ENCODE data around the gene SLK. TPM values are rescaled to one million over a fixed set of nuclear protein-coding genes. Genes with fewer than 3 reads are reported as not detected.

Gene SLK
- total and polyA plus RNA-seq, 10 of the 15 experiments (the other 5 are each of a cell fraction or from before 2014, with no cell fraction given) = 2.5 to 24.2 (median 11.1) TPM

DNA sequence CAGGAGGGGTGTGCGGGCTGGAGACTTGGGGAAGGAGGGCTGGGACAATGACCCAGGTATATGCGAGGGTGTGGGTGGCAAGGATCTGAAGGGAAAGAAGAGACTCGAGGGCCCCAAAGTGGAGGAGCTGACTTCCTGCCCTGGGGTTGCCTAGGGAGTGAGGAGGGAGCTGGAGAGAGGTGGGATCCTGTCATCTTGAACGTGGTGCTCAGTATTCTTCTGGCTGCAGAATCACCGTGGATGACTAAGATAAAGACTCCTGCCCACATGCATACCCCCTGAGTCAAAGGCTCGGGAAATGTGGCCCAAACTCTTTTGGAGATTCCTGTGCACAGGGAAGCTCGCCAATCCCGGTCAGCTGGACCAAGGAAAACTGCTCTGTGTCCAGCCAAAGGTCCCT is 87.5 kb downstream of the SLK start:
- Histone ChIP-seq H3K9ac (ENCODE audit: control insufficient read depth, insufficient read depth, low read length) (no peak overlapping the region), H3K4me3 (no peak overlapping the region), H3K4me2 (ENCODE audit: control insufficient read depth, insufficient read depth) (no peak overlapping the region), H2AFZ (ENCODE audit: control insufficient read depth, low read depth, low read length) (no peak overlapping the region), H3K79me2 (ENCODE audit: control insufficient read depth, insufficient read depth, low read length) (no peaks in the 10 kb centered on the region), H3K9me3 (replicated peaks; ENCODE audit: control insufficient read depth, insufficient read depth, low read length) (no peaks in the 10 kb centered on the region), H3K36me3 (ENCODE audit: control insufficient read depth in 2 of 2, insufficient read depth in 2 of 2, low read length in 1 of 2) (no peaks in the 10 kb centered on the region), H3K27ac (ENCODE audit: control insufficient read depth, insufficient read depth) (no peak overlapping the region), H3K4me1 (ENCODE audit: control insufficient read depth, insufficient read depth, low read length) (no peaks in the 10 kb centered on the region), H4K20me1 (ENCODE audit: control insufficient read depth, insufficient read depth) (no peaks in the 10 kb centered on the region; the same call in 1 of the 2 replicates), H3K27me3 (replicated peaks in 1 of 2; ENCODE audit: control insufficient read depth in 2 of 2, insufficient read depth in 2 of 2, low read length in 1 of 2) (peaks cover 0 to under 1% of the 10 kb centered on the region in 2 experiments; a peak in 1 of 4 replicates)
- intact Hi-C loops (cut with micrococcal nuclease; ENCODE audit: unreplicated experiment) = no loop called here
- FAIRE-seq (no peak), ATAC-seq (no peak), DNase-seq (ENCODE audit: low read depth, low spot score) (no peak)
- in situ Hi-C loops (cut with MboI) = no loop called here
- 18% methylated on average over 8 of the region's 8 CpGs for WGBS (ENCODE audit: insufficient coverage, insufficient replicate concordance, low lambda C conversion rate, missing lambda C conversion rate)
- CTCF ChIA-PET = interaction anchor here (0.7 to 4.2 kb wide), 2 partner anchors 70 to 627 kb away, joined by 3 to 13 read pairs; no protein-coding TSS in a partner anchor
- POLR2A ChIA-PET = no interaction called here
- TF ChIP-seq NFIC (IDR thresholded peaks at IDR 0.05; ENCODE audit: low read depth, low read length) = no peak
- no peak for TF ChIP-seq SREBF2 (IDR thresholded peaks at IDR 0.05; ENCODE audit: low read length)
- TF ChIP-seq GABPA (IDR thresholded peaks at IDR 0.05; ENCODE audit: low read depth) = no peak
- TF ChIP-seq NFYB (IDR thresholded peaks at IDR 0.05; ENCODE audit: insufficient read depth, low read depth, low read length) = no peak
- TF ChIP-seq, protein P1, sequence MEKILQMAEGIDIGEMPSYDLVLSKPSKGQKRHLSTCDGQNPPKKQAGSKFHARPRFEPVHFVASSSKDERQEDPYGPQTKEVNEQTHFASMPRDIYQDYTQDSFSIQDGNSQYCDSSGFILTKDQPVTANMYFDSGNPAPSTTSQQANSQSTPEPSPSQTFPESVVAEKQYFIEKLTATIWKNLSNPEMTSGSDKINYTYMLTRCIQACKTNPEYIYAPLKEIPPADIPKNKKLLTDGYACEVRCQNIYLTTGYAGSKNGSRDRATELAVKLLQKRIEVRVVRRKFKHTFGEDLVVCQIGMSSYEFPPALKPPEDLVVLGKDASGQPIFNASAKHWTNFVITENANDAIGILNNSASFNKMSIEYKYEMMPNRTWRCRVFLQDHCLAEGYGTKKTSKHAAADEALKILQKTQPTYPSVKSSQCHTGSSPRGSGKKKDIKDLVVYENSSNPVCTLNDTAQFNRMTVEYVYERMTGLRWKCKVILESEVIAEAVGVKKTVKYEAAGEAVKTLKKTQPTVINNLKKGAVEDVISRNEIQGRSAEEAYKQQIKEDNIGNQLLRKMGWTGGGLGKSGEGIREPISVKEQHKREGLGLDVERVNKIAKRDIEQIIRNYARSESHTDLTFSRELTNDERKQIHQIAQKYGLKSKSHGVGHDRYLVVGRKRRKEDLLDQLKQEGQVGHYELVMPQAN (conservative IDR thresholded peaks at IDR 0.05) = no peak
- SMC1A ChIA-PET (ENCODE audit: uncharacterized antibody, unreplicated experiment) = interaction anchor here (0.7 to 2.1 kb wide), 3 partner anchors 68 to 187 kb away, joined by 3 to 5 read pairs (median 3); partner anchors contain the start of gene SFR1
- BruUV-seq (replicated peaks) = no TSS peak
- RAD21 ChIA-PET (ENCODE audit: unreplicated experiment) = no interaction called here

Data from GM12878 (cell line).